GM23338 (cell line): ENCODE measurements around the gene HEATR9.

ENCODE experiments used
- CREB1 ChIP-seq: fragments of 250-450 bp; sonication (Bioruptor Pico); IDR thresholded peaks from 2 replicates; pipeline ENCODE4 v1.5.0; 2020; ENCODE audit warnings: low read depth, mild to moderate bottlenecking, moderate library complexity
- EZH2 ChIP-seq: fragments of 200-600 bp; sonication (generic); IDR thresholded peaks from one replicate; pipeline ENCODE4 v1.8.0; 2017; ENCODE audit warnings: antibody characterized with exemption, mild to moderate bottlenecking, low read depth; ENCODE audit not compliant: unreplicated experiment
- EZH2phosphoT487 ChIP-seq: fragments of 200-600 bp; sonication (generic); IDR thresholded peaks from one replicate; pipeline ENCODE4 v1.8.1; 2018; ENCODE audit warnings: antibody characterized with exemption; ENCODE audit not compliant: unreplicated experiment
- NANOG ChIP-seq: IDR thresholded peaks from 2 replicates; pipeline ENCODE4 v1.6.1; 2016; ENCODE audit warnings: antibody characterized with exemption, borderline replicate concordance
- POLR2AphosphoS5 ChIP-seq: IDR thresholded peaks from 2 replicates; pipeline ENCODE4 v1.6.1; 2016; ENCODE audit warnings: antibody characterized with exemption, low read depth
- STAT1 ChIP-seq: IDR thresholded peaks from one replicate; pipeline ENCODE4 v1.6.1; 2016; ENCODE audit warnings: antibody characterized with exemption; ENCODE audit not compliant: unreplicated experiment
- TF ChIP-seq, protein P1 (sequence below), 2 experiments: fragments of 200-600 bp in 1 of 2; sonication (generic) in 1 of 2; conservative IDR thresholded peaks; 2 replicates each; pipeline versions ENCODE4 v1.5.1 to v1.6.1; 2016 to 2017; ENCODE audit warnings: antibody characterized with exemption in 2 of 2, low read depth in 2 of 2, mild to moderate bottlenecking in 2 of 2, moderate library complexity in 1 of 2

DNA sequence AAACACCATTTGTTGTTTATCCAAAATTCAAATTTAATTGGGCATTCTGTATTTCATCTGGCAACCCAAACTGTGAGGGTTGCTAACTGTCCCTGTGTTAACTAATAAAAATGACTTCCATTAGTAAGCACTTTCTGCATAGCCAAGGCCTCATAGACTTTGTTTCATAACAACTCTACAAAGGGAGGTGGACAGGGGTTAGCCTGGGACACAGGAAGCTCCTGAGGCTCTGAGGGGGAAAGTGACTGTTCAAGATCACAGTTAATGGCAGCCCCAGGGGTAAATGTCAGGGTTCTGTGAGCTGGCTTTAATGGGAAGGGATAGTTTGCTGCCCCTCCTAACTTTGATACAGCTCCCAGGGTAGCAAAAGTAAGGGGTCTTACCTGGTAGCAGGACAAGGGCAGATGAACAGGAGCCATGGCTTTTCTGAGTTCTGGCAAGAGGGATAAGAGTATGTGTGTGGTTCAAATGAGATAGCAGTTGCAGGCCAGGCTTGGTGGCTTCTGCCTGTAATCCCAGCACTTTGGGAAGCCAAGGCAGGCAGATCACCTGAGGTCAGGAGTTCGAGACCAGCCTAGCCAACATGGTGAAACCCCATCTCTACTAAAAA, 2.2 kb downstream of the HEATR9 start:
- TF ChIP-seq, protein P1, sequence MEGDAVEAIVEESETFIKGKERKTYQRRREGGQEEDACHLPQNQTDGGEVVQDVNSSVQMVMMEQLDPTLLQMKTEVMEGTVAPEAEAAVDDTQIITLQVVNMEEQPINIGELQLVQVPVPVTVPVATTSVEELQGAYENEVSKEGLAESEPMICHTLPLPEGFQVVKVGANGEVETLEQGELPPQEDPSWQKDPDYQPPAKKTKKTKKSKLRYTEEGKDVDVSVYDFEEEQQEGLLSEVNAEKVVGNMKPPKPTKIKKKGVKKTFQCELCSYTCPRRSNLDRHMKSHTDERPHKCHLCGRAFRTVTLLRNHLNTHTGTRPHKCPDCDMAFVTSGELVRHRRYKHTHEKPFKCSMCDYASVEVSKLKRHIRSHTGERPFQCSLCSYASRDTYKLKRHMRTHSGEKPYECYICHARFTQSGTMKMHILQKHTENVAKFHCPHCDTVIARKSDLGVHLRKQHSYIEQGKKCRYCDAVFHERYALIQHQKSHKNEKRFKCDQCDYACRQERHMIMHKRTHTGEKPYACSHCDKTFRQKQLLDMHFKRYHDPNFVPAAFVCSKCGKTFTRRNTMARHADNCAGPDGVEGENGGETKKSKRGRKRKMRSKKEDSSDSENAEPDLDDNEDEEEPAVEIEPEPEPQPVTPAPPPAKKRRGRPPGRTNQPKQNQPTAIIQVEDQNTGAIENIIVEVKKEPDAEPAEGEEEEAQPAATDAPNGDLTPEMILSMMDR (conservative IDR thresholded peaks at IDR 0.05; ENCODE audit: low read depth in 2 of 2): no peak
- TF ChIP-seq EZH2phosphoT487 (no peak), POLR2AphosphoS5 (no peak), NANOG (no peak), EZH2 (no peak), CREB1 (no peak), STAT1 (no peak)
